Measurements from ENCODE around the gene TMIE. TPM values are rescaled to one million over a fixed set of nuclear protein-coding genes. Genes with fewer than 3 reads are reported as not detected.
"Not testable (repeated sequence)": the region's sequence is repeated elsewhere in the genome, so short reads cannot be mapped to it uniquely, and the experiment has no call there.

The TMIE gene
- polyA plus RNA-seq, 4 donors: 0.45 to 1.0 (median 0.83) TPM

DNA sequence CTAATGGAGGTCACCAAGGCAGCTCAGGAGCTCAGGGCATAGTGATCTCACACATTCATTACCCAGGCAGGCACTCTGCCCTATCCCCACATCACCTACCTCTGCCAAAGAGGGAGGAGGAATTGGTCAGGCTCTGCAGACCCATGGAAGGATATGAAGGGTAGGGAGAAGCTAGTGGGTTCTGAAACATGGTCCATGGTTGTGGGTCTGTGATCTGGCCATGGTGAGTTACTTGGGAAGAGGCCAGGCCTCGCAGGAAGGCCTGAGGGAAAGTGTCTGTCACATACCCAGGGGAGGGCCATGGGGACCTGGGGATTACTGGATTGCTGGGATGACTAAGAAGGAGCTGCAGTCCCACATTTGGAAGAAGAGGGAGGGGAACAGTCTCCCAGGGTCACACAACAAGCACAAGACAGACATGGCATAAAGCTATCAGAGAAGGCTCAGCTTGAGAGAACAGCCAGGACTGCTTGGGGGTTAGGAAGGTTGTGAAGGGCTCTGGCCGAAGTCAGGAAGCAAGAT lies 17.9 kb downstream of the TMIE start:
- DNase-seq (ENCODE audit: low read depth in 4 of 4, low spot score in 3 of 4): no peak

DNA sequence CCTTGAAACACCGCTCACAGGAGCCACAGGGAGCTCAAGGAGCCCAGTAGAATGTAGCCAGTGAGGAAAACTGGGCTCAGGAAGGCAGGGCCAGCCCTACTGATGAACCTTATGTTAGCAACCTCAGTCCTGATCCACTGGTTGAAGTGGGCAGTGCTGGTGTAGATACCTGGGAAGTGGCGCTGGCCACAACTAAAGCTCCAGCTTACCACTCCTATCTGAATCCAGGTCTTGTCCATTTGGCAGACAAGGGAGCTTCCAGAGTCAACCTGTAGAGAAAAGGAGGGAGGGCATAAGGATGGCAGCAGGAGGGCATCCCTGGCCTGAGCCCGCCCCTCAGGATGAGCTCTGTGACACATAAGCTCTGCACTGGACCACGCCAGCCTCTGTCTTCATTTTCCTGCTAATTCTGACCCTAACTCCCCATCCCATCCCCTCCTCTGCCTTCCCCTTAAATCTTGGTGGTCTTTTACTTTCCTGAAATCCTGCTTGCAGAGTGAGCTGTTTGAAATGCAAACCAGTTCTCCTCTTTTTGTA lies 18.6 kb downstream of the TMIE start:
- DNase-seq (ENCODE audit: low read depth in 4 of 4, low spot score in 3 of 4): no peak

- no peak for DNase-seq (ENCODE audit: low read depth in 4 of 4, low spot score in 3 of 4)
These were observed 19.8 kb downstream of the TMIE start for GRCh38 chr3:46721009-46721408.

- no peak for DNase-seq (ENCODE audit: low read depth in 4 of 4, low spot score in 3 of 4)
These were observed 21.3 kb downstream of the TMIE start for GRCh38 chr3:46722443-46722842.

DNA sequence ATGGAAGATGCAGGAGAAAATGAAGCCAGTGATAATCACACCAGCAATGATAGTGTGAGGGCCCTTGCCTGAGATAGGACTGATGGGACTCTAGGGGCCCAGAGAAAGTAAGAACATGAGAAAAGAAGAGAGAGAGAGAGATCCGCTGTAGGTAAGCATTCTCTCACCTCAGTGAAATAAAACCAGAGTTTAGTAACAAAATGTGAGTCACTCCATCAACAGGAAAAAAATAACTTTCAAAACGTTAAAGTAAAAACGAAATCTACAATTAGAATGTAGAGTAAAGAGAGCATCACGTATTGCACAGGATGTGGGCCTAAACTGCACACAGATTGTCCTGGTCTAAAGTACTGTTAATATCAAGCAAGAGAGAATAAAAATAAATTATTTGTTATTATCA lies 23.2 kb downstream of the TMIE start:
- no peak for DNase-seq (ENCODE audit: low read depth in 4 of 4, low spot score in 3 of 4)

- DNase-seq (ENCODE audit: low read depth in 4 of 4, low spot score in 3 of 4): no peak
These were observed 24.6 kb downstream of the TMIE start for GRCh38 chr3:46725621-46726314.

- no peak for DNase-seq (ENCODE audit: low read depth in 4 of 4, low spot score in 3 of 4)
These were observed 27.8 kb downstream of the TMIE start for GRCh38 chr3:46729038-46729437.

- DNase-seq (ENCODE audit: low read depth in 4 of 4, low spot score in 3 of 4): no peak
These were observed 29.6 kb downstream of the TMIE start for GRCh38 chr3:46730819-46731218.

DNA sequence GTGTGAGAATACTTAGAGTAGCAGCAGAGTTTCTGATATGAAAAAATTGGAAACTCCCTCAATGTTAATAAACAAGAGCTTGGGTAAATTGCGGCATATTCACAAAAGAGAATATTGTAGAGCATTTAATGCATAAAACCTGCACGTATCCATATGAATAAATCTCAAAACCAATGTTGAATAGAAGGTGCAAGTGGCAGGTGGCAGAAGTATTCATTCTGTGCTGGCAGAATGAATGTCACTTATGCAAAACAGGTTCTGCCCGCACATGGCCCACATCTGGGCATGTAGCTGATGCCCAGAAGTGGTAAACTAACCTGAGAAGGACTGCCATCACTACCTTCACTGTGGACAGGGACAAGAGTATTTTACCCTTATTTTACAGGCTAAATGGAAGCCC lies 30.6 kb downstream of the TMIE start:
- no peak for DNase-seq (ENCODE audit: low read depth in 4 of 4, low spot score in 3 of 4)

DNA sequence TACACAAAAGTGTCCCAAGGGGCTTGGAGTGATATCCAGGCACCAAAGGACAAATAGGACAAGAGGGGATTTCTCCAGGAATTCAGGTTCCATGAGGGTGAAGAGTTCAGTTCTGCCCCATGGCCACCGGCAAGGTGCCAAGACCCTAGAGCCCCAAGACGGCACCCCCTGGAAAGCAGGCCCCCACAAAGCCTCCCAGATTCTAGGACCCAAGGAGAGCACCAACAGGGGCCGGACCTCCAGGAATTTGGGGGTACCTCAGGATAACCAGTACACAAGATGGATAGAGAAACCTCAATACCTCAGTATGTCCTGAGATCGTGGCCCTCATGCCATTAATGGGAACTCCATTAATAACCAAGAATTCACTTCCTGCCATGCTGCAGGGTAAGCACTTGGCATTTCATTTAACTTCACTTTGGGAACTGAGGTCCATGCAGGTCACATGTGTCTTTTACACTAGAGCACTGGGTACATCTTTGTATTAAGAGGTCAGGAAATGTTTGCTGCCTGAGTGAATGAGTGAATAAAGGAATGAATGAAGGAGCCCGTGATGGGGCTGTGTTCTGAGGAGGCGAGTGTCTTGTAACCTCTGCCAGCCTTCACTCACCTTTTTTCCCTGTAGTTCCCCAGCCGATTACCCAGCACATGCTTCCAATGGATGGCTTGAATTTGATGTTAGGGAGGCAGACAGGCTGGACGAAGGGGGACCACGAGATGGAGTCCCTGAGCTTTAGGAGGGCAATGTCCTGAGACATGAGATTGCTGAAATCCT lies 32.0 kb downstream of the TMIE start:
- no peak for DNase-seq (ENCODE audit: low read depth in 4 of 4, low spot score in 3 of 4)

GRCh38 chr3:46734773-46735172 lies 33.6 kb downstream of the TMIE start:
- no peak for DNase-seq (ENCODE audit: low read depth in 4 of 4, low spot score in 3 of 4)

GRCh38 chr3:46736006-46736872 lies 35.0 kb downstream of the TMIE start:
- no peak for DNase-seq (ENCODE audit: low read depth in 4 of 4, low spot score in 3 of 4)

- DNase-seq (ENCODE audit: low read depth in 4 of 4, low spot score in 3 of 4): no peak
These were observed 36.1 kb downstream of the TMIE start for GRCh38 chr3:46737329-46737731.

DNA sequence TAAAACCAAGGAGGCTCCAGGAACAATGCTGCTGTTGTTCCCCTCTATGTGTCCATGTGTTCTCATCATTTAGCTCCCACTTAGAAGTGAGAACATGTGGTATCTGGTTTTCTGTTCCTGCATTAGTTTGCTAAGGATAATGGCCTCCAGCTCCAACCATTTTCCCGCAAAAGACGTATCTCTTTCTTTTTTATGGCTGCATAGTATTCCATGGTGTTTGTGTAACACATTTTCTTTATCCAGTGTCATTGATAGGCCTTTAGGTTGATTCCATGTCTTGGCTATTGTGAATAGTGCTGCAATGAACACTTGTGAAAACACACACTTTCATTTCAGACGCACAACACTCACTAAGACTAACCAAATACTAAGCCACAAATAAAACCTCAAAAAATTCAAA lies 38.4 kb downstream of the TMIE start:
- not testable (repeated sequence) for DNase-seq (ENCODE audit: low read depth in 4 of 4, low spot score in 3 of 4)

GRCh38 chr3:46742992-46743585 lies 41.9 kb downstream of the TMIE start:
- no peak for DNase-seq (ENCODE audit: low read depth in 4 of 4, low spot score in 3 of 4)

DNA sequence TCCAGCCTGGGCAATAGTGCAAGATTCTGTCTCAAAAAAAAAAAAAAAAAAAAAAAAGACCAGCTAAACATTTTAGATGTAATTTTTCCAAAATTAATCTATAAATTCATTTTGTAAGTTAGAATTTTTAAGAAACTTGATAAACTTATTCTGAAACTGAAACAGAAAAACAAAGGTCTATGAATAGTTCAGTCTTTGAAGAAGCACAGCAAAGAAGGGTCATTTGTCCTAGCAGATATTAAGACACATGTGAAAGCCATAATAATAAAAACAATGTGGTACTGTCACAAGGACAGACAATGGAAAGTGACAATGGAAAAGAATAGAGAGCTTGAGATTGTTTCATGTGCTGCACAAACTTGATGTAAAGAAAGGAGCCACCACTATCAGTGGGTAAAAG lies 45.5 kb downstream of the TMIE start:
- DNase-seq (ENCODE audit: low read depth in 4 of 4, low spot score in 3 of 4): no peak

GRCh38 chr3:46748170-46748569 lies 47.0 kb downstream of the TMIE start:
- no peak for DNase-seq (ENCODE audit: low read depth in 4 of 4, low spot score in 3 of 4)

GRCh38 chr3:46749129-46749528 lies 47.9 kb downstream of the TMIE start:
- DNase-seq (ENCODE audit: low read depth in 4 of 4, low spot score in 3 of 4): no peak

GRCh38 chr3:46750555-46751038 lies 49.4 kb downstream of the TMIE start:
- DNase-seq (ENCODE audit: low read depth in 4 of 4, low spot score in 3 of 4): no peak

DNA sequence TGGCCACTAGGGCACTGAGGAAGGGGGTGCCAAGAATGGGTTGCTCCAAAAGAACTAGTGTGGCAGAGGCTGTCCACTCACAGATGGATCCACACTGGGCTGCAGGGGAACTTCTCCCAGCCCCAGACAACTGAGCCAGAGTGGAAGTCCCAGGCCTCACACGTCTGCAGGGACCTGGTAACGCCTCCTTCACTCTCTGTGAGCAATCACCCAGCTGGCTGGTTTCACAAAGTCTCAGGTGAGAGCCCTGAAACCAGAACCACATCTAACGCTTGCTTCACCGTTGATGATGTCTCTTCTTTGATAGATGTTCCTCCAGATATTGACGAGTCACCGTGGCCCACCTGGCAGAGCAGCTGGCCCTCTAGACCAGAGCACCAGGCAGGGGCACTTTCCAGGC lies 51.9 kb downstream of the TMIE start:
- DNase-seq (ENCODE audit: low read depth in 4 of 4, low spot score in 3 of 4): not testable (repeated sequence)
